ENCODE measurements around the gene ALPP.
"Not testable (repeated sequence)": the region's sequence is repeated elsewhere in the genome, so short reads cannot be mapped to it uniquely, and the experiment has no call there.

ALPP gene

DNA sequence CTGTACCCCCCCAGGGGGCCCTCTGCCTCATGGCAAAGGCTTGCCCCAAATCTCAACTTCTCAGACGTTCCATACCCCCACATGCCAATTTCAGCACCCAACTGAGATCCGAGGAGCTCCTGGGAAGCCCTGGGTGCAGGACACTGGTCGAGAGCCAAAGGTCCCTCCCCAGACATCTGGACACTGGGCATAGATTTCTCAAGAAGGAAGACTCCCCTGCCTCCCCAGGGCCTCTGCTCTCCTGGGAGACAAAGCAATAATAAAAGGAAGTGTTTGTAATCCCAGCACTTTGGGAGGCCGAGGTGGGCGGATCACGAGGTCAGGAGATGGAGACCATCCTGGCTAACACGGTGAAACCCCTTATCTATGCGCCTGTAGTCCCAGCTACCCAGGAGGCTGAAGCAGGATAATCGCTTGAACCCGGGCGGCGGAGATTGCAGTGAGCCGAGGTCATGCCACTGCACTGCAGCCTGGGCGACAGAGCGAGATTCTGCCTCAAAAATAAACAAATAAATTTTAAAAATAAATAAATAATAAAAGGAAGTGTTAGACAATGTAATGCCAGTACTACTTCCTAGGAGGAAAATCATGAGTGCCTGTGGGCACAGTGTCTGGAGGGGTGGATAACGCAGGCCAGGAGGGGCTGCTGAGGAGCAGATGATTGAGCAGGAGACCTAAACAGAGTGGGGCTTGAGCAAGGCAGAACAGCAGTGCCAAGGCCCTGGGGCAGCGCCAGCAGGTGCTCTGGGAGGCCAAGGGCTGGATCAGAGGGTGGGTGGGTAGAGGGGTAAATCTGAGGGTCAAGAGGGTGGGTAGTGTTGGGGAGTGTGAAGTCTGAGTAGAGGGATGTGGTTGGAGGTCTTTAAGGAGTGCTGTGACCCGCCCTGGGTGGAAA is 4.0 kb downstream of the ALPP start:
- no peak overlapping the region for H3K4me3 ChIP-seq (ENCODE audit: low read depth in 1 of 2, low read length in 2 of 2)
- H3K27me3 ChIP-seq (ENCODE audit: insufficient read depth, low read length, poor library complexity), result no peaks in the 10 kb centered on the region

DNA sequence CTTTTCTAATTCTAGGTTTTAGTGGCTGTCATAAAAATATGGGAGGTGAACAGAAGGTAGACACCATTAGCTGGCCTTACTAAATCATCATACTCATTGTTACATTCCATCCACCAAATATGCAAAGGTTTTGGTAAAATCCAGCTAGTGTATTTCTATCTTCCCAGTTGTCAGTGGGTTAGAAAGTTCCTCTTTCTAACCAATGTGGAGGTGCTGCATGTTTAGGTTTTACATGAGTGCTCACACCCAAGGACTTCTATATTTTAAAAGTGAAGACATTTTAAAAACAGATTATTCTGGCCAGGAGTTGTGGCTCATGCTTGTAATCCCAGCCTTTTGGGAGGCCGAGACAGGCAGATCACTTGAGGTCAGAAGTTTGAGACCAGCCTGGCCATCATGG is 5.9 kb downstream of the ALPP start:
- H4K20me1 ChIP-seq (ENCODE audit: insufficient read depth, low read length), result no peaks in the 10 kb centered on the region
- H3K4me3 ChIP-seq (ENCODE audit: low read depth in 1 of 2, low read length in 2 of 2), result no peak overlapping the region
- H3K79me2 ChIP-seq (ENCODE audit: insufficient read depth, low read length), result no peaks in the 10 kb centered on the region
- H3K27ac ChIP-seq (ENCODE audit: low read length), result no peak overlapping the region
- ATAC-seq (ENCODE audit: insufficient read depth, low read depth) (no peak), DNase-seq (no peak)
- no peak for TF ChIP-seq EZH2 (IDR thresholded peaks at IDR 0.05; ENCODE audit: borderline replicate concordance, low read depth, low read length, severe bottlenecking)
- TF ChIP-seq CTCF (IDR thresholded peaks at IDR 0.05; ENCODE audit: borderline replicate concordance, extremely low read depth, low read length, poor library complexity, severe bottlenecking), result no peak
- no peaks in the 10 kb centered on the region for H3K27me3 ChIP-seq (ENCODE audit: insufficient read depth, low read length, poor library complexity)
- H3K36me3 ChIP-seq (ENCODE audit: insufficient read depth, low read length), result no peaks in the 10 kb centered on the region
- no peak overlapping the region for H2AFZ ChIP-seq (ENCODE audit: low read depth, low read length)
- no peaks in the 10 kb centered on the region for H3K4me1 ChIP-seq (ENCODE audit: insufficient read depth, low read length)
- H3K9me3 ChIP-seq (ENCODE audit: insufficient read depth, low read length, severe bottlenecking), result no peaks in the 10 kb centered on the region
- no peak overlapping the region for H3K9ac ChIP-seq (ENCODE audit: low read depth, low read length)
- H3K4me2 ChIP-seq (ENCODE audit: insufficient read depth, low read length), result no peak overlapping the region

More for the DNA sequence above, 4.0 kb downstream of the ALPP start:
- TF ChIP-seq EZH2 (IDR thresholded peaks at IDR 0.05; ENCODE audit: borderline replicate concordance, low read depth, low read length, severe bottlenecking) (no peak), CTCF (IDR thresholded peaks at IDR 0.05; ENCODE audit: borderline replicate concordance, extremely low read depth, low read length, poor library complexity, severe bottlenecking) (no peak)
- Histone ChIP-seq H3K4me1 (ENCODE audit: insufficient read depth, low read length) (no peaks in the 10 kb centered on the region), H3K27ac (ENCODE audit: low read length) (no peak overlapping the region), H2AFZ (ENCODE audit: low read depth, low read length) (no peak overlapping the region), H3K79me2 (ENCODE audit: insufficient read depth, low read length) (no peaks in the 10 kb centered on the region), H3K9ac (ENCODE audit: low read depth, low read length) (no peak overlapping the region), H3K4me2 (ENCODE audit: insufficient read depth, low read length) (no peak overlapping the region), H3K9me3 (ENCODE audit: insufficient read depth, low read length, severe bottlenecking) (no peaks in the 10 kb centered on the region), H4K20me1 (ENCODE audit: insufficient read depth, low read length) (no peaks in the 10 kb centered on the region), H3K36me3 (ENCODE audit: insufficient read depth, low read length) (no peaks in the 10 kb centered on the region)
- ATAC-seq (ENCODE audit: insufficient read depth, low read depth) (no peak), DNase-seq (no peak)

DNA sequence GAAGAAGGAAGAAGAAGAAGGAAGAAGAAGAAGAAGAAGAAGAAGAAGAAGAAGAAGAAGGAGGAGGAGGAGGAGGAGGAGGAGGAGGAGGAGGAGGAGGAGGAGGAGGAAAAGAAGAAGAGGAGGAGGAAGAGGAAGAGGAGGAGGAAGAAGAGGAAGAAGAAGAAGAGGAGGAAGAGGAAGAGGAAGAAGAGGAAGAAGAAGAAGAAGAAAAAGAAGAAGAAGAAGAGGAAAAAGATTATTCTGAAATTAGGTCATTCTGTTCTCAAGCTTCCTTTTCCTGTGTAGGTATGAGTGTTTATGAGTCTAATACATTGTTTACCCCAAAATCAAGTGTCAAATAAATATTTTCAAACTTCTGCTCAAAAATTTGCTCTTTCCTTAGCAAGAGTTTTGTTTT is 6.5 kb downstream of the ALPP start:
- H3K4me2 ChIP-seq (ENCODE audit: insufficient read depth, low read length); H3K9me3 ChIP-seq (ENCODE audit: insufficient read depth, low read length, severe bottlenecking); H3K9ac ChIP-seq (ENCODE audit: low read depth, low read length); H2AFZ ChIP-seq (ENCODE audit: low read depth, low read length); H3K36me3 ChIP-seq (ENCODE audit: insufficient read depth, low read length); H4K20me1 ChIP-seq (ENCODE audit: insufficient read depth, low read length); H3K4me3 ChIP-seq (ENCODE audit: low read depth in 1 of 2, low read length in 2 of 2); H3K27ac ChIP-seq (ENCODE audit: low read length); H3K79me2 ChIP-seq (ENCODE audit: insufficient read depth, low read length); H3K4me1 ChIP-seq (ENCODE audit: insufficient read depth, low read length); DNase-seq; ATAC-seq (ENCODE audit: insufficient read depth, low read depth); H3K27me3 ChIP-seq (ENCODE audit: insufficient read depth, low read length, poor library complexity): not testable (repeated sequence)

GRCh38 chr2:232385660-232386489 is 7.3 kb downstream of the ALPP start:
- Histone ChIP-seq H3K27ac (ENCODE audit: low read length) (no peak overlapping the region), H3K9me3 (ENCODE audit: insufficient read depth, low read length, severe bottlenecking) (no peaks in the 10 kb centered on the region)

More at GRCh38 chr2:232385660-232386489, 7.3 kb downstream of the ALPP start:
- no peaks in the 10 kb centered on the region for H3K4me1 ChIP-seq (ENCODE audit: insufficient read depth, low read length)
- H3K79me2 ChIP-seq (ENCODE audit: insufficient read depth, low read length), result no peaks in the 10 kb centered on the region
- DNase-seq, result no peak
- H3K4me3 ChIP-seq (ENCODE audit: low read depth in 1 of 2, low read length in 2 of 2), result no peak overlapping the region
- no peaks in the 10 kb centered on the region for H3K36me3 ChIP-seq (ENCODE audit: insufficient read depth, low read length)
- H3K9ac ChIP-seq (ENCODE audit: low read depth, low read length), result no peak overlapping the region
- no peaks in the 10 kb centered on the region for H4K20me1 ChIP-seq (ENCODE audit: insufficient read depth, low read length)
- H2AFZ ChIP-seq (ENCODE audit: low read depth, low read length), result no peak overlapping the region
- no peak overlapping the region for H3K4me2 ChIP-seq (ENCODE audit: insufficient read depth, low read length)
- TF ChIP-seq EZH2 (IDR thresholded peaks at IDR 0.05; ENCODE audit: borderline replicate concordance, low read depth, low read length, severe bottlenecking) (no peak), CTCF (IDR thresholded peaks at IDR 0.05; ENCODE audit: borderline replicate concordance, extremely low read depth, low read length, poor library complexity, severe bottlenecking) (no peak)
- H3K27me3 ChIP-seq (ENCODE audit: insufficient read depth, low read length, poor library complexity), result peaks cover 6% of the 10 kb centered on the region
- no peak for ATAC-seq (ENCODE audit: insufficient read depth, low read depth)
